HG03139 (cell line): ENCODE measurements around the gene DIS3.
"Not testable (repeated sequence)": the region's sequence is repeated elsewhere in the genome, so short reads cannot be mapped to it uniquely, and the experiment has no call there.

Experiments
- ATAC-seq: cut with Tn5 transposase; IDR thresholded peaks from one replicate; pipeline ENCODE4 v1.9.1; 2021; ENCODE audit not compliant: unreplicated experiment

The DIS3 gene

DNA sequence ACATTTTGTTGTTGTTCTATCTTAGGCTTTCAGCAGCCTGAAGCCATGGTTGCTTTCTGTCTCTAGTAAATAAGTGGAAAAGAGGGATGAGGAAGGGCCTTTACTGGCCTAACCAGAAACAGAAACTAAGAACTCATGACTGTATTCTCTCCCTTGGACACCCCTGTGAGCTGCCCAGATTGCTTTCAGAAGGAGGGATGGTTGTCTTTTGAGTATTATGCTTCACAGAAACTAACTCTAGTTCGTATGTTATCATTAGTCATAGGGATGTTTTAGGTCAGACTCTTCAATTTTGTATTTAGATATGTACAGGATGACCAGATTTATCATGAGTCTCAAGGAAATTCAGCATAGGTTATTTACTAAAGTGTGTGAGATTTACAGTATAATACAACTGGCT is 36.4 kb downstream of the DIS3 start:
- ATAC-seq, result no peak

DNA sequence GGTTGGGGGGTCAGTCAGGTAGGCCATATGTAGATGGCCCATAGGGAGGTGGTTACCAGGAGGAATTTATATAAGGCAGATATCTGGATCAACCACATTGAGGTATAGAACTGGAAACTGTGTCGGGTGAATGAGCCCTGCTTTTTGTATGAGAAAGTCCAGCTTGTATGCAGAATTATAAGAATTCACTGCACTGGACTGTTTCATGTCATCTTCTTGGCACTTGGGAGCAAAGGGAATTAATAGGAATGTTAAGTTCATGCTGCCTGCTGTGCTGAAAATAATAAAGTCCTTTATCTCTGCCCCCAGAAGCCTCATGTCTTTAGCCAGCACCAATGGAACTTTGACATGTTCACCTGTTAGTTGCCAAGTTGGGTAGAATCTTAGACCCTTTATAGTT is 41.7 kb downstream of the DIS3 start:
- ATAC-seq, result no peak

DNA sequence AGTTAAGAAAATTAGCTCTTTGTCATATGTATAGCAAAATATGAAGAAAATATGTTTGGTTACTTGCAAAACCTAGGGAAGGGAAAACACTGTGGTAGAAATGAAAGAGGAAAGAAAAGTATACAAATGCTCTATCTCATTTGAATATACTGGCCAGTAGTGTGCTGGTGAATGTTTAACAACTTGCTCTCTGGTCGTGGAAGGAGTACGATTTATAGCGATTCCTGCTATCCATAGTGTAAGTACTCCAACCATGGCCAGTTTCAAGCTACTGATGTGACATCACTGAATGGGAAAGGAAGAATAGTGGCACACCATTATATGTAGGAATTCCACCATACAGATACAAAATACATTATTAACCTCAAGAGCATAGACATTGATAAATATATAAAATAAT is 44.7 kb downstream of the DIS3 start:
- ATAC-seq, result no peak

DNA sequence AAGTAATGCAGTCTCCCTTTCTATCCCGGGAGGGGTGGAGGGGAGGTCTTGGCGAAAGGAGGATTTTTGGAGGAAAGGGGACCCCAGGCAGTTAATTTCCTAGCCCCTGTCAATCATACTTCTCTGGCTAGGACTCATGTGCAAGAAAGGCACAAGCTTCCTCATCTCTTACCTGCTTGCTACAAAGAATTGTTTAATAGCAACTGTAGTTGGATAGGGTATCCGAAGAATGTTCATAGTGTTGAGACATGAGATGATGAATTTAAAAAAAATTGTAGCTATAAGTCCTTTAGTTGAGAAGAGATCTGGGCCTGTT is 53.5 kb downstream of the DIS3 start:
- no peak for ATAC-seq

DNA sequence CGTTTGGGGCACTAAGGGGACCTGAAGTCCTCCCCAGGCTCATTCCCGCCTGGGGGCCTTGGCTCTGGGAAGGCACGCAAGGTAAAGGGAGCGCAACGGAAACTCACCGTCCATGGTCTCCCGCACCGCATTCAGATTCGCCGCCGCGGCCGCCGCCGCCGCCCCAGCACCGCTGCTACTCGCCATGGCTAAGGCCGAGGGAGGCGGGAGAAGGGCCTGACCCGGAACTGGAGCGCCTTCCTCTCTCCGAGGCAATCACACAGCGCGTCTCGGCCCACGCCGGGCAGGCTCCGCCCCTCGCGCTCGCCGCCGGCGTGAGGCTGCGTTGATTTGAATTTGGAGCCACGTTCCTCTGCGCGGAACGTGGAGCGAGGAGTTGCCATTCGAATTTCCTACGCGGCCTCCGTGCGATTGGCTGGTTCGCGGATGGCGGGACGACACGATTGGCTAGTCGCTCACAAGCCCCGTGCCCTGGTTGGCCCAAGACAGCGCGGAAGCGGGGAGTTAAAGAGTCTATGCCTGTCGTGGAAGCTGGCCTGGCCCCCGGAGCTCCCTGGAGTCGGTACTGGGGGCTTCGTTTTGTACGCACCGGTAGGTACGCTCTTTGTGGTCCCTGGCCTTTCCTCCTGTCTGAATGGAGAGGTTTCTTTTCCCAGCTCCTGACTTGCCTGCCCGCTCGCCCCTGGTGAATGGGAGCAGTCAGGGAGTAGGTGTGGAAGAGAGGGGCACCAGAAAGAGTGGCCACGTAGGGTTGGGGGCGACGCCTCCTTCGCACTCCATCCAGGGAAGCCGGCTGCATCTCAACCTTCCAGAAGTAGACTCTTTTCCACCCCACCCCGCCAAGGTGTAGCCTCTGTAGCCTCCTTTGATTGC is 54.0 kb downstream of the DIS3 start, which contains the start of the genes BORA and MZT1:
TSS of gene BORA (plus strand) at position 507 of the 873 bp plus-strand sequence. CDS start 1,018 bp downstream, outside the sequence.
TSS of gene MZT1 (minus strand) at position 213 of the 873 bp plus-strand sequence. CDS start at position 186, 27 bp downstream.
- peak; percentile 93 for ATAC-seq

DNA sequence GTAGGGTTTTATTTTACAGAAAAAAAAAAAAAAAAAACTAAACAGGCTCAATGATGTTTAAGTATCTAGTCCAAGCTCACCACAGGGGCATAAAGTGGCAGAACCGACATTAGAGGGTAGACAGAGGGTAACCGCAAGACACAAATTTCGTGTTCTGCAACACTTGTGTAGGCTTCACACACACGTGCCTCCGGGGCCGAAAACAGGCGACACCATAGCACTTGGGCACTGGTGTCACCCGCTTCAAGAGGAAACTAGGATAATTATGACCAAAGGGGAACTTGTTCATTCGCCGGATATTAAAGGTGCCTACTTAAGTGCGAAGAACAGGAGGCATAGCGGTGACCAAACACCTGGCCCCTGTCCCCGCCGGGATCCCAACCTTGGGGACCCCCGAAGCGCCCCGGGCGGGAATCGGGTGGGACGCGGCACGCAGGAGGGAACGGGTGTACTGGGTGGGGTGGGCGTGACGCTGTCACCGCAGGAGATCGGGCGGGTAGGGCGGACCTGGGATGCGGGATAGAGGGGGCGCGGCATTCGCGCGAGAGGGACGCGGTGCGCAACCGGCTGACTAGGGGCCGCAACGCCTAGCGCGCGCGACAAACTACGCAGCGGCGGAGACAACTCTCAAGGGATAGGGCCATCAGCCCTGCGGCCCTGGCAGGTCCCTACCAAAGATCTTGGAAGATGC is 54.8 kb downstream of the DIS3 start:
- peak; percentile 27 for ATAC-seq

DNA sequence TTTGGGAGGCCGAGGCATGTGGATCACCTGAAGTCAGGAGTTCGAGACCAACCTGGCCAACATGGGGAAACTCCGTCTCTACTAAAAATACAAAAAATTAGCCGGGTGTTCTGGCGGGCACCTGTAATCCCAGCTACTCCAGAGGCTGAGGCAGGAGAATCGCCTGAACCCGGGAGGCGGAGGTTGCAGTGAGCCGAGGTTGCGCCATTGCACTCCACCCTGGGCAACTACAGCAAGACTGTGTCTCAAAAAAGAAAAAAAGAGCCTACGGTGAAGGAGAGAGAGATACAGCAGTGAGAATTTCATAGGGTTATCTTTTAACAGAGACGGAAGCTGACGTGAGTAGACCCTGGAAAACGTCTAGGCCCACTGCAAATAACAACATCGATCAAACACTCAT is 55.5 kb downstream of the DIS3 start:
- not testable (repeated sequence) for ATAC-seq

DNA sequence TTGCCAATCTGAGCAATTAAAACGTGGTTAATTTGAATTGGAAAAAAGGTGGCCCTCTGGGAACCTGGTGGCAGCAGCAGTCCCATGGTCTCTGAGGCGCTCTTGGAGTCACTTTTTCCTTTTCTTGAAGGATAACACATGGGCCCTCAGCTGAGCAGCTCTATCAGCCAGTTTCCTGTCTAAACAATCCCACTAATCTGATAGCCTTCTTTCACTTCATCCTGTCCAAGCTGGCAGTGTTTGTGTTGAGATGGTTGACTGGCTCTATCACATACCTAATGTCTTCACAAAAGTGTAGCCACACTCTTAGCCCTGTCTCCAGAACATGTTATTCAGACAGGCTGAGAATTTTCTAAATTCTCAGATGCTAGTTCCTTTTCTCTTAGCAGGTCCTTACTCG is 64.9 kb downstream of the DIS3 start:
- ATAC-seq, result no peak
